ENCODE results near the gene SLC26A8.
"Not testable (repeated sequence)": the region's sequence is repeated elsewhere in the genome, so short reads cannot be mapped to it uniquely, and the experiment has no call there.

SLC26A8 gene

DNA sequence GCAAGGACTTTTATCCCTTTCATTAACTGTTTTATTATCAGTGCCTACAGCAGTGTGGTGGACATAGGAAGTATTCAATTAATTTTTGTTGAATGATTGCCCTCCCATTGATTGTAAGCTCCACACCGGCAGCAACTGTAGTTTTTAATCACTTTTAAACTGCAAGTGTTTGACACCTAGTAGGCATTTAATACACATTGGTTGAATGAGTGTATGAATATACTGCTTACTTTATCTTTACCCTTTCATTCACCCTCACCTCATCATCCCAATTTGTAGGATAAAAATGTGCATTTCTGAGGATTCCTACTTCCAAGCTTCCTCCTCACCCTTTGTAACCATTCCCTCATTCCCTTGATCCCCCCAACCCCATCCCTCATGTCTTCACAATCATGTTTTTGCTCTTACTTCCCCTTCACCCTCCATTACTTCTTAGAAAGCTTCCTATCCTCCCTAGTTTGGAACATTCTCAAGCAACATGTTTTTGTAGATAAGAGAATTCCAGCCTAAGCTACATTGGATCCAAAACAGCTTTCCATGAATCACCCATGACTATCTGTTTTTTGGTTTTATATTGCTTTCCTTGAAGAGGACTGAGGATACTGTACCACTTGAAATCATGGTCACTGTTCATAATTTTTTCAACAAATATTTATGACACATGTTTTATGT, 955 bp upstream of the SLC26A8 start:
- H3K4me3 ChIP-seq = no peak overlapping the region
- no peak overlapping the region for H3K27ac ChIP-seq

GRCh38 chr6:36020154-36020553, 4.3 kb downstream of the SLC26A8 start:
- Histone ChIP-seq H3K27ac (no peak overlapping the region), H3K4me3 (no peak overlapping the region)

- Histone ChIP-seq H3K4me3 (no peak overlapping the region), H3K27ac (no peak overlapping the region)
Measured at GRCh38 chr6:36019167-36019566, 5.3 kb downstream of the SLC26A8 start.

DNA sequence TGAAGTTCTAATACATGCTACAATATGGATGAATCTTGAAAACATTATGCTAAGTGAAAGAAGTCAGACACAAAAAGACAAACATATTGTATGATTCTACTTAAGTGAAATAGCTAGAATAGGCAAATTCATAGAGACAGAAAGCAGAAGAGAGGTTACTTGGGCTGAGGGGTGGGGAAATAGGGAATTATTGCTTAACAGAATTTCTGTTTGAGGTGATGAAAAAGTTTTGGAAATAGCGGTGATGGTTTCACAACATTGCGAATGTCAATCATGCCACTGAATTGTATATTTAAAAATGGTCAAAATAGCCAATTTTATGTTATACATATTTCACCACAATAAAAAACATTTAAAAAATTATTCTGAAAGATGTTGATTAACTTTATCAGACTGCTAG, 6.1 kb downstream of the SLC26A8 start:
- H3K4me3 ChIP-seq = no peak overlapping the region
- no peak overlapping the region for H3K27ac ChIP-seq

GRCh38 chr6:36015666-36016065, 8.8 kb downstream of the SLC26A8 start:
- Histone ChIP-seq H3K27ac (no peak overlapping the region), H3K4me3 (no peak overlapping the region)

DNA sequence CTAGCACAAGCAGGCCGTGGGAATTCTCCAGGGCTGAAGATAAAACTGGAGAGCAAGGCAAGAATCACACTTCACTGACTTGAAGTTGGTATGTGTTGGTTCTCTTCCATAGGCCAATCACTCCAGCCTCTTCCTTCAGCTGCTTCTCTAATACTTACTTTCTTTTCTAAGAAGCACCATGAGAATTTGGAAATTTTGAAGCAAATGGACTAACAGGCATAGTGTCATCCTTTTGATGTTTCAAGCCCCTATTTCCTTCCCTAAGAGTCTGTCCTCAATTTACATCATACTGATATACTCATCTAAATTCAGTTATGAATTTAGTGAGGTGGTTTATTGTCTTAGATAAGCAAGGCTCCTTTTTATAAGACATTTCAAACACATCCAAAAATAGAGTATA, 24.0 kb downstream of the SLC26A8 start:
- Histone ChIP-seq H3K4me3 (no peak overlapping the region), H3K27ac (no peak overlapping the region)

- Histone ChIP-seq H3K27ac (no peak overlapping the region), H3K4me3 (no peak overlapping the region)
Measured at GRCh38 chr6:35993150-35993549, 31.3 kb downstream of the SLC26A8 start.

DNA sequence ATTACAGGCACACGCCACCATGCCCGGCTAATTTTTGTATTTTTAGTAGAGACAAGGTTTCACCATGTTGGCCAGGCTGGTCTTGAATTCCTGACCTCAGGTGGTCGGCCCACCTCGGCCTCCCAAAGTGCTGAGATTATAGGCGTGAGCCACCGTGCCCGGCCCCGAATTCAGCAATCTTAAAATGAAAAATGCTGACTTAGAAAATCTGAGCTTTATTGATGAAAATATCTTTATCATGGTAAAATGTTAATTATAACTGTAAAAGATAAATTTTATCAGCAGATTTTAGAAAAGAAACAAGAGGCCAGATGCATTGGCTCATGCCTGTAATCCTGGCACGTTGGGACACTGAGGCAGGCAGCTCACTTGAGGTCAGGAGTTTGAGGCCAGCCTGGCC, 36.4 kb downstream of the SLC26A8 start:
- not testable (repeated sequence) for H3K27ac ChIP-seq, H3K4me3 ChIP-seq

- Histone ChIP-seq H3K4me3 (no peak overlapping the region), H3K27ac (no peak overlapping the region)
Measured at GRCh38 chr6:35984701-35985100, 39.7 kb downstream of the SLC26A8 start.

GRCh38 chr6:35980991-35981645, 43.3 kb downstream of the SLC26A8 start:
- Histone ChIP-seq H3K4me3 (no peak overlapping the region), H3K27ac (no peak overlapping the region)

DNA sequence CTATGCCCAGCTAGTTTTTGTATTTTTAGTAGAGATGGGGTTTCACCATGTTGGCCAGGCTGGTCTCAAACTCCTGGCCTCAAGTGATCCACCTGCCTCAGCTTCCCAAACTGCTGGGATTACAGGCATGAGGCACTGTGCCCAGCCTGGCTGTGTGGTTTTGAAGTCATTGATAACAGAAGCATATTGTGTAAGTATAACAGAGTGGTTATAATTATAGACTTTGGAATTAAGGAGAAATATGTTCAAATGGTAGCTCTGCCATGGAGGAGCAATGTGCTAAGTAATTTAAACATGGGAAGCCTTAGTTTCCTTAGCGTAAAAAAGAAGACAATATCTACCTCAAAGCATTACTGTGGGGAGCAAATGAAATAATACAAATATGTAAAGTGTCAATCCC, 44.3 kb downstream of the SLC26A8 start:
- not testable (repeated sequence) for H3K4me3 ChIP-seq, H3K27ac ChIP-seq

DNA sequence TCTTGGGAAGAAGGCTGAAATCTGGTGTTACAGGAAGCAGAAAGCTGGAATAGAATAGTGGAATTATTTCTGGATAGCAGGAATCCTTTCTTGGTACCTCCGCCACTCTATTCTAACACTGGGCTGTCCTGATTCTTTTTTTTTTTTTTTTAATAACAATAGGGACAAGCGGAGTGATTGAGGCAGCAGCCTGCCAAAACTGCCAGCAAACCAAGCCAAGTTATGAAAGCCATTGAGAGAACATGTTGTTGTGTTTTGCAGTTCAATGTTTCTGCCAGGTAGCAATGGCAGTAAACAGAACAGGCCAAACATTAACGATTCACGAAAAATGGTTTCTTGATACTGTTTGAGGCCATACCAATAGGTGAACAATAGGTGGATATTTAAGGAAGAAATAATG, 47.1 kb downstream of the SLC26A8 start:
- H3K4me3 ChIP-seq = no peak overlapping the region
- H3K27ac ChIP-seq = no peak overlapping the region

- H3K4me3 ChIP-seq = no peak overlapping the region
- H3K27ac ChIP-seq = no peak overlapping the region
Measured at GRCh38 chr6:35973670-35974222, 50.7 kb downstream of the SLC26A8 start.

GRCh38 chr6:35972471-35973367, 51.7 kb downstream of the SLC26A8 start:
- Histone ChIP-seq H3K27ac (no peak overlapping the region), H3K4me3 (no peak overlapping the region)

GRCh38 chr6:35970181-35970580, 54.3 kb downstream of the SLC26A8 start:
- no peak overlapping the region for H3K4me3 ChIP-seq
- no peak overlapping the region for H3K27ac ChIP-seq

GRCh38 chr6:35969646-35970045, 54.8 kb downstream of the SLC26A8 start:
- H3K27ac ChIP-seq = no peak overlapping the region

GRCh38 chr6:35968821-35969220, 55.6 kb downstream of the SLC26A8 start:
- no peak overlapping the region for H3K4me3 ChIP-seq
- H3K27ac ChIP-seq = no peak overlapping the region

More at GRCh38 chr6:35969646-35970045, 54.8 kb downstream of the SLC26A8 start:
- H3K4me3 ChIP-seq = no peak overlapping the region

DNA sequence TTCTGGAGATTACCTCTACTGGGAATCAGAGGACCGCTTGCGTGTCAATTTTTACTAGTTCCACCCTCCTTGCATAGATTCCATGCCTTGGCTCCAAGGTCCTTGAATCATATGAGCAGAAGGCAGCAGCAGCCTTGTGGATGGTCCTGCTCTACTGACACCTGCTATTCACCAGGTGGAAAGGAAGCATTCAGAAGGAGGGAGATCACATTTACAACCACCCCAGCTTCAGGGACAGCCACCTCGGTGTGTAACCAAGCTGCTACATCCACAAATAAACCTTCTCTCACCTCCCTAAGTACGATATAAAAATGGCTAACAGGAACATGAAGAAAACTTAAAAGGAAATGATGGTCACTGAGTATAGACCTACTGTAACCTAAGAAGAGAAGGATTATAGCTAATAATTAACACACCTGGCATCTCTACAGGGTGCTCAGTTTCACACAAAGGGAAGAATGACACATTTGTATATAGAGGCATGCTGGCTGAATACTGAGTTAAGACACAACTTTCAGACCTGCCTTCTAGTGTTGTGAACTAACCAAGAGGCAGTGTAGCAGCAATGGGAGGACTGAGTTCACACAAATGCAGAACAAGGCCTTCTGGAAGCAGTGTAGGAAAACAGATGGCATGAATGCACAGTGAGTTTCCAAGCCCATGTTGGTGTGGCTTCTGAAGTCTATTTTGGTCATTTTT, 57.2 kb downstream of the SLC26A8 start:
- Histone ChIP-seq H3K4me3 (no peak overlapping the region), H3K27ac (no peak overlapping the region)

GRCh38 chr6:35962779-35963560, 61.5 kb downstream of the SLC26A8 start:
- no peak overlapping the region for H3K27ac ChIP-seq
- H3K4me3 ChIP-seq = no peak overlapping the region

Measured in skin epidermis (tissue), 12 donors.